PC-3 (cell line): Measurements from ENCODE around the gene DPH3.

Source experiments
- CTCF ChIP-seq: fragments of 300-600 bp; sonication (generic); conservative IDR thresholded peaks from 2 replicates; pipeline ENCODE4 v1.5.1; 2017; ENCODE audit warnings: antibody characterized with exemption, low read depth, mild to moderate bottlenecking, low read length
- EZH2 ChIP-seq: fragments of 300-600 bp; sonication (generic); IDR thresholded peaks from one replicate; pipeline ENCODE4 v1.6.1; 2017; ENCODE audit warnings: antibody characterized with exemption, mild to moderate bottlenecking, low read length; ENCODE audit not compliant: unreplicated experiment

- TF ChIP-seq CTCF, result no peak
- no peak for TF ChIP-seq EZH2
These were observed 38.4 kb upstream of the DPH3 start for GRCh38 chr3:16303037-16303575.
